Measurements from ENCODE around the gene ANXA3.
A peak's percentile ranks its signal among the peaks of the same experiment; 100 is the strongest.

ANXA3 gene

GRCh38 chr4:78612398-78613178 lies 61.0 kb downstream of the ANXA3 start:
- peak; percentile 53 for DNase-seq

GRCh38 chr4:78613522-78614321 lies 62.2 kb downstream of the ANXA3 start:
- no peak for DNase-seq

- no peak for DNase-seq
These were observed 64.5 kb downstream of the ANXA3 start for GRCh38 chr4:78616046-78616498.

- no peak for DNase-seq
These were observed 66.9 kb downstream of the ANXA3 start for GRCh38 chr4:78618436-78618835.

GRCh38 chr4:78621395-78621794 lies 69.8 kb downstream of the ANXA3 start:
- no peak for DNase-seq

GRCh38 chr4:78622253-78622979 lies 70.8 kb downstream of the ANXA3 start:
- DNase-seq = no peak

- DNase-seq = no peak
These were observed 72.5 kb downstream of the ANXA3 start for GRCh38 chr4:78624048-78624447.

- no peak for DNase-seq
These were observed 73.5 kb downstream of the ANXA3 start for GRCh38 chr4:78625073-78625472.

- DNase-seq = peak; percentile 2
These were observed 75.7 kb downstream of the ANXA3 start for GRCh38 chr4:78627046-78627965.

- no peak for DNase-seq
These were observed 76.6 kb downstream of the ANXA3 start for GRCh38 chr4:78627966-78628678.

GRCh38 chr4:78629991-78630541 lies 78.5 kb downstream of the ANXA3 start:
- no peak for DNase-seq

GRCh38 chr4:78630615-78631014 lies 79.0 kb downstream of the ANXA3 start:
- DNase-seq = peak; percentile 8

GRCh38 chr4:78634011-78634664 lies 82.6 kb downstream of the ANXA3 start:
- no peak for DNase-seq

GRCh38 chr4:78638337-78639172 lies 87.0 kb downstream of the ANXA3 start:
- no peak for DNase-seq

- no peak for DNase-seq
These were observed 89.1 kb downstream of the ANXA3 start for GRCh38 chr4:78640714-78641113.

- peak; percentile 28 for DNase-seq
These were observed 91.4 kb downstream of the ANXA3 start for GRCh38 chr4:78642934-78643333.

GRCh38 chr4:78644063-78644691 lies 92.6 kb downstream of the ANXA3 start:
- DNase-seq = no peak

- peak; percentile 58 for DNase-seq
These were observed 93.3 kb downstream of the ANXA3 start for GRCh38 chr4:78644744-78645330.

Measured in NCI-H69 (cell line).